NCI-H1092 (cell line): ENCODE measurements around the gene OR2V1.
"Not testable (repeated sequence)": the region's sequence is repeated elsewhere in the genome, so short reads cannot be mapped to it uniquely, and the experiment has no call there.

ENCODE experiments used
- DNase-seq: peaks from one replicate; lab custom pipeline; 2025; lab: John Stamatoyannopoulos, UW

Gene OR2V1, protein sequence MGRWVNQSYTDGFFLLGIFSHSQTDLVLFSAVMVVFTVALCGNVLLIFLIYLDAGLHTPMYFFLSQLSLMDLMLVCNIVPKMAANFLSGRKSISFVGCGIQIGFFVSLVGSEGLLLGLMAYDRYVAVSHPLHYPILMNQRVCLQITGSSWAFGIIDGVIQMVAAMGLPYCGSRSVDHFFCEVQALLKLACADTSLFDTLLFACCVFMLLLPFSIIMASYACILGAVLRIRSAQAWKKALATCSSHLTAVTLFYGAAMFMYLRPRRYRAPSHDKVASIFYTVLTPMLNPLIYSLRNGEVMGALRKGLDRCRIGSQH

DNA sequence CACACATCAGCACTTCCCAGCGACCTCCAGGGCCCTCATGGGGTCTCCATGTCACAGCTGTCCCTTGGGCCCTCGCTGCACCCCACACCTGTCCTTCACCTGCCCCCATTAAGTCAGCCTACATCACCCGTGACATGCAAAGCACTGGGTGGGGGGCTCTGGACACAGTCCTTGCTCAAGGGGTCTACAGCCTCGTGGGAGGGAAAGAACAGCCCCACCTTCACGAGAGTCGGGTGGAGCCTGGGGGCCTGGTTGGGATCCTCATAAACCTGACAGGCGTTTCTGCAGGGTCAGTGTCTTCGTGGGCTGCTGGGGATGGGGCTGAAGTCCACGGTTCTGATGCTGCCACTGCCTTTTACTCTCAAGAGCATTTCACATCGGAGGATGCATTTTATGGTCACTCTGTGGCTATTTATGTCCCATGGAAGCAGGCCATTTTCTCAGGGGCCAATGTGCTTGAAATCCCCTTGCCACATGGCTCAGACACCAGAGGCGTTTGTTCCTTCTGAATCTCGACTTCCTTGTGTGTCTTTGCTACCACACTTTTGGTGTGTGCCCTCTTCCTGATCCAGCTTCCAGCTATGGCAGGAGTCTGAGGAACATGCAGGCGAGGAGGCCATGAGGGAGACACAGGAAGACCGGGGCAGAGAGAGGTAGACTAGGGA is at the start of gene OR2V1:
Gene OR2V1, minus strand, starts transcription at position 338 of the 665 bp plus-strand sequence. CDS start 5,865 bp downstream, outside the sequence.
- no peak for DNase-seq

DNA sequence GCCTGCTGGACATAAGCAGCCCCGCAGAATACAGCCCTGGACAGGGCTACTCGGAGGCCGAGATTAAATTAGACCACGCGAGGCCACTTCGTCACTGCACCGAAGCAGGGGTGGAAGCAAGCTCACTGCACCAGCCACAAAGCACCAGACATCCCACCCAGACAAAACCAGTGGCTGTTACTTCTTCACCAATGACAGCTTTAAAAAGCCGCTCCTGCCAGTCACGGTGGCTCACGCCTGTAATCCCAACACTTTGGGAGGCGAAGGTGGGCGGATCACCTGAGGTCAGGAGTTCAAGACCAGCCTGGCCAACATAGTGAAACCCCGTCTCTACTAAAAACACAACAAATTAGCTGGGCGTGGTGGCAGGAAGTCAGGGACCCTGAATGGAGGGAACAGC is 46.6 kb upstream of the OR2V1 start:
- not testable (repeated sequence) for DNase-seq

DNA sequence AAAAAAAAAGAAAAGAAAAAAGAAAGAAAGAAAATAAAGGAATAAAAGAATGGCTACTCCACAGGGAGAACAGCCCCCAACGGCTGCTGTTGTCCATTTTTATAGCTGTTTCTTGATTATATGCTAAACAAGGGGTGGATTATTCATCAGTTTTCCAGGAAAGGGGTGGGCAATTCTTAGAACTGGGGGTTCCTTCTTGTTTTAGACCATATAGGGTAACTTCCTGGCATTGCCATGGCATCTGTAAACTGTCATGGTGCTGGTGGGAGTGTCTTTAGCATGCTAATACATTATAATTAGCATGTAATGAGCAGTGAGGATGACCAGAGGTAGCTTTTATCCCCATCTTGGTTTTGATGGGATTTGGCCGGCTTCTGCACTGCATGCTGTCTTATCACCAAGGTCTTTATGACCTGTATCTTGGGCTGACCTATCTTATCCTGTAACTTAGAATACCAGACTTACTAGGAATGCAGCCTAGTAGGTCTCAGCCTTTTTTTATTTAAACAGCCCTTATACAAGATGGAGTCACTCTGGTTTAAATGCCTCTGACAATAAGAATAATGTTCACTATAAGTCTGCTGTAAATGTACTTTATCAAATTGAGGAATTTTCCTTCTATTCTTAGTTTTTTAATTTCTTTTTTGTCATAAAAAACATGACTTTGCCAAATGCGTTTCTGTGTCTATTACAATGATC is 45.4 kb upstream of the OR2V1 start:
- DNase-seq: no peak

DNA sequence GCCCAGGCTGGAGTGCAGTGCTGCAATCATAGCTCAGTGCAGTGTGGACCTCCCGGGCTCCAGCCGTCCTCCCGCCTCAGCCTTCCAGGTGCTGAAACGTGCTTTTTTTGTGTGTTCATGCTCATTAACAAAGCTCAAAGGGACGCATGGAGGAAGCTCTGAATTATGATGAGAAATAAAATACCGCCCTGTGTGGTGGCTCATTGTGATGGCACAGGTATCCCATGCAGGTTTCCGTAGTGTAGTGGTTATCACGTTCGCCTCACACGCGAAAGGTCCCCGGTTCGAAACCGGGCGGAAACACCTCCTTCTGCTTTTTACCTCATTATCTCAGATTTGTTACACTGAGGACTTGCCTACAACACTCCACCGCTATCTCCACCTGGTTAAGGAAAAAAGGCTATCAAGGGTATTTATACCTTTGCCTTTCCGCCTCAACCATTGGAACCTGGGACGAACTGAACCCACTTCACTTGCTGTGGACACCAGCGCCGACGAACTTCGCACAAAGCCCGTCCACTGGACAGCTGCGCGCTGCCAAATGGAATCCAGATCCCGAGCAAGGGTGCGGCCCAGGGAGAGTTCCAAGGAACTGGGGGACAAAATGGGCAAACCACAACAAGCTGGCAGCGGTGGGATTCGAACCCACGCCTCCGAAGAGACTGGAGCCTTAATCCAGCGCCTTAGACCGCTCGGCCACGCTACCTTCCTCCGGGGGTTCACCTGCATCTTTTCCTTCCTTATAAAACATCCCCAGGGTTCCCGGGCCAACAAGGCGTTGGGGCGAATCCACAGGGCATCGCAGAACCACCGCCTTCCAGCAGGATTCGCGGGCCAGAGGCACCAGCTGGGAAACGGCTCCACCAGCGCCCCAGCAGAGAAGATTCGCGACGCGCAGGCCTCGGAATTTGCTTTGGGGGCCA is 42.7 kb upstream of the OR2V1 start:
- DNase-seq: no peak

DNA sequence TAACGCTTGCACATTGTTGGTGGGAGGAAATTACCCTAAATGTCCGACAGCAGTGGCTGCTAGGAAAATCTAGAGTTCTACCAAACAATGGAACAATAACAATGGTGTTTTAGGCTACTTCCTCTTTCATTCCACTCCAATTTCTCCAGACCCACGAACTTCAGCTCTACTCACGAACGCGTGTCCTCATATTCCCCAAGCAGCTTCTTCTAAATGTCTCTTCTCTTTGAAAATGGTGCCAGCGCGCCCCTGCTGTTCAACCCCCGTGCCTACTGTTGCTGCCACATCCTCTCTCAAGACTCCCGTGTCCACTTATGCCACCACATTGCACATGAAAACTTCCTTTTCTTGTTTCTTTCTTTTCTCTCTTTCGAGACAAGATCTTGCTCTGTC is 42.1 kb upstream of the OR2V1 start:
- no peak for DNase-seq

DNA sequence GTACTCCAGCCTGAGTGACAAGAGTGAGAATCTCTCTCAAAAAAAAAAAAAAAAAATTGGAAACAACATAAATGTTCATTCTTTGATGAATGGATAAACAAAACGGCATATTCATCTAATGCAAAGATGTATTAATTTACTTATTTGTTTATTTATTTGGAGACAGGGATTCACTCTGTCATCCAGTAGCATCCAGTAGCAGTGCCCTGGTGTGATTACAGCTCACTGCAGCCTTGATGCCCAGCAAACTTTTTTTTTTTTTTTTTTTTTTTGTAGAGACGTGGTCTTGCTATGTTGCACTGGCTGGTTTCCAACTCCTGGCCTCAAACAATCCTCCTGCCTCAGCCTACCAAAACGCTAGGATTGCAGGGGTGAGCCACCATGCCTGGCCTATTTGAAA is 40.8 kb upstream of the OR2V1 start:
- DNase-seq: no peak

DNA sequence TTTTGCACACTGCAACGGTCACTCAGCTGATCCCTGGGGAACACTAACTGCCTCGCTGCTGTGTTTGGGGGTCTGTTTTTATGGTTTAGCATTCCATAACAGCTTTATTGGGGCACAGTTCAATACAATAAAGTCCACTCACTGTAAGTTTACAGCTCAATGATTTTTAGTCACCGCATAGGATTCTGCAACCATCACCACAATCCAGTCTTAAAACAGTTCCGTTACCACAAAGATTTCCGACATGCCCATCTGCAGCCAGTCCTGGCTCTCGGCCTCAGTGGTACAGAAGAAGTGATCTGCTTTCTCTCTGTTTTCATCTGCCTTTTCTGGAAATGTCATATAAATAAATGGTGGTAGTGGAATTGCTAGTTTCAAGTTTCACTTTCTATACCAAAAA is 40.0 kb upstream of the OR2V1 start:
- DNase-seq: no peak

DNA sequence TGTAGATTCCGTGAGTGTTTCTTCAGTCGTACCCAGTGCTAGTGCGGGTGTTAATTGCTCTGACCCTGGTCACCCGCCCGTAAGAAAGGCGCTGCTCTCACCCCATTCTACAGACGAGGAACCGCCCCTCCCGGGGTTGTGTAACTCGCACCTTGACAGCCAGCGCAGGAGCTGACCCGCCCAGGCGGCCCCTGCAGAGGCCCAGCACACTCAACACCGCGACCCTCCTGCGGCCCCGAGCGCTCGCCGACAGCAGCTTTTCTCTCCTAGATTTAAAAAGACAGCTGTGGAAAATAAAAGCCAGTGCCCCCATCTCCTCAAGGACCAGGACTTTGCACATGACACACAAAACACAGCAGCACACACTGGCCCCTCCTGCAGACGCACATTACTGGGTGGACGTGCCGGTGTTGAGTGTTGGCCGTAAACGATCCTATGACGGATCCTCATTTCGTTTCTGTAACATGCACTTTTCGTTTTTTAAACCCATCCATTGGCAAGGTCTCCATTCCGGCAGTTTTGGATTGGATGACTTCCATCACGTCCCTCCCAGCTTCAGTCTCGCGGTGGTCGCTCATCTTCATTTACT is 39.4 kb upstream of the OR2V1 start:
- DNase-seq: no peak

DNA sequence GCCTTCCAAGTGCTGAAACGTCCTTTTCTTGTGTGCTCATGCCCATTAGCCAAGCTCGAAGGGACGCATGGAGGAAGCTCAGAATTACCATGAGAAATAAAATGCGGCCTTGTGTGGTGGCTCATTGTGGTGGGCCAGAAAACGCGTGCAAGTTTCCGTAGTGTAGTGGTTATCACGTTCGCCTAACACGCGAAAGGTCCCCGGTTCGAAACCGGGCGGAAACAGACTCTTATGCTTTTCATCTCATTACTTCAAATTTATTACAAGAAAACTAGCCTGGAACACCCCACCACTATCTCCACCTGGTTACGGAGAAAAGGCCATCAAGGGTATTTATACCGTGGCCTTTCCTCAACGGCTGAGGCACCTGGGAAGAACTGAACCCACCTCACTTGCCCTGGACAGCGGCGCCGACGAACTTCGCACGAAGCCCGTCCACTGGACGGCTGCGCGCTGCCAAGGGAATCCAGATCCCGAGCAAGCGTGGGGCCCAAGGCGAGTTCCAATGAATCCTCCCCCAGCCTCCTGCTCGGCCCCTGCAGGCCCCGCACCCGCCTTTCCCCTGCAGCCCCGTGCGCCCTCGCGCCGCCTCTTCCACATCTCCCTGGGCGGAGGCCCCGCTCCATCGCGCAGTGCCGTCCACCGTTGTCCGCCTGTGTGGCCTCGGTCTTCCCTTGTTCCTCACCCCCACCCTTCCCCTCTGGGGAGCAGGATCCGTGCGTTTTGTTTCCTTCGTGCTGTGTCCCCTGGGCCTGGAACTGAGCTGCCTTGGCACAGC is 38.7 kb upstream of the OR2V1 start:
- DNase-seq: not testable (repeated sequence)

DNA sequence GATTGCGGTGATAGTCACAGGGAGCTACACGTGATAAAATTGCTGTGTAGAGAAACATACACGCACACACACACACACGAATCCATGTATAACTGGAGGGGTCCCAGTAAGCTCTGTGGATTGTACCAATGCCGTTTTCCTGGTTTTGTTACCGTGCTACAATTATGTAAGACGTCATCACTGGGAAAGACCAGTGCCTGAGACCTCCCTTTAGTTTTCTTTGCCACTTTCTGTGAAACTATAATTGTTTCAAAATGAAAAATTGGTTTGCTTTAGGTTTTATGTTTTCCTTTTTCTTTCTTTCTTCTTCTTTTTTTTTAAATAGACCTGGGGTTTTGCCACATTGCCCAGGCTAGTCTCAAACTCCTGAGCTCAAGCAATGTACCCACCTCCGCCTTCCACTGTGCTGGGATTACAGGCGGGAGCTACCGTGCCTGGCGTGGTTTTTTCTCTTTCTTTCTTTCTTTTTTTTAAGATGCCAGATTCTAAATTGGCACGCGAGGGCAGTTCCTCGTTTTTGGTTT is 37.7 kb upstream of the OR2V1 start:
- no peak for DNase-seq

DNA sequence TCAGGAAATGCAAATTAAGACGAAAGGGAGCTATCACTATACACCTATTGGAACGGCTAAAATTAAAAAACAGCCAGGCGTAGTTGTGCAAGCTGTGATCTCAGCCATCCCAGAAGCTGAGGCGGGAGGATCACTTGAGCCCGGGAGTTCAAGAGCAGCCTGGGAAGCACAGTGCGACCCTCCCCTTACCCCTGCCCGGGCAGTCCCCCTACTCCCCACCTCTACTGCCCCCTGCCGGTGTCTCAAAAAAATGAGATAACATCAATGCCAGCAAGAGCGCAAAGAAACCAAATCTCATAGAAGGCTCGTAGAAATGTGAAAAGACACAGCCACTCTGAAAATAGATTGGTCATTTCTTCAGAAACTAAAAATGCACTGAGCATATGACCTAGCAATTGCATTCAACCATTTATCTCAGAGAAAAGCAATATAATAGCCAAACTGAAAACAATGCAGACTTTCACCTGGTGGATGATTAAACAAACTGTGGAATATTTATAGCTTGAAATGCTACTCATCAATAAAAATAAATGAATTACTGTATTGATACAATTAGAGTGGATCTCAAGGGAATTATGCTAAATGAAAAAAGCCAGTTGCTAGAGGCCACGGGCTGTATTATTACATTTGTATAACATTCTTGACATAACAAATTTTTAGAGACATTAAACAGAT is 37.0 kb upstream of the OR2V1 start:
- no peak for DNase-seq

DNA sequence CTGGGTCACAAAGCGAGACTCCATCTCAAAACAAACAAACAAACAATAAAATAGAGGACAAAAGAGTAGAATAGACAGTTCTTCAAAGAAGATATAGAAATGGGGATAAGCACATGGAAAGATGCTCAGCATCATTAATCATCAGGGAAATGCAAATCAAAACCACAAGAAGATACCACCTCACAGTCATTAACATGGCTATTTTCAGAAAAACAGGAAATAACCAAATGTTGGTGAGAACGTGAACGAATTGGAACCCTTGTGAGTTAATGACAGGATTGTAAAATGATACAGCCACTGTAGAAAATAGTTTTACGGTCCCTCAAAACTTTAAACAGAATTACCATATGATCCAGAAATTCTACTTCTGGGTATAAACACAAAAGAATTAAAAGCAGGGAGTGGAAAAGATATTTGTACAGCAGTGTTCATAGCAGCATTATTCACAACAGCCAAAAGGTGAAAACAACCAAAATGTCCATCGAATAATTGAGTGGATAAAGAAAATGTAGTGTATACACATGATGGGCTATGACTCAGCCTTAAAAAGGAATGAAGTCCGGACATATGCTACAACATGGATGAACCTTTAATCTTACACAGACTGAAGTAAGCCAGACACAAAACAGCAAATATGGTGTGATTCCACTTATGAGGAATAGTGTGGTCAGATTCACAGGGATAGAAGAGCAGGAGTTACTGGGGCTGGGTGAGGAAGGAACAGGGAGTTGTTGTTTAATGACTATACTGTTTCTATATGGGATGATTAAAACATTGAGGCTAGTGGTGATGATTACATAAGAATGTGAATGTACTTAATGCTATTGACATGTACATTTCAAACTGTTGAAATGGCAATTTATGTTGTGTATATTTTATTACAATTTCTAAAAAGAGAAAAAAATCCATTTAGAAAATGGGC is 36.1 kb upstream of the OR2V1 start:
- no peak for DNase-seq

DNA sequence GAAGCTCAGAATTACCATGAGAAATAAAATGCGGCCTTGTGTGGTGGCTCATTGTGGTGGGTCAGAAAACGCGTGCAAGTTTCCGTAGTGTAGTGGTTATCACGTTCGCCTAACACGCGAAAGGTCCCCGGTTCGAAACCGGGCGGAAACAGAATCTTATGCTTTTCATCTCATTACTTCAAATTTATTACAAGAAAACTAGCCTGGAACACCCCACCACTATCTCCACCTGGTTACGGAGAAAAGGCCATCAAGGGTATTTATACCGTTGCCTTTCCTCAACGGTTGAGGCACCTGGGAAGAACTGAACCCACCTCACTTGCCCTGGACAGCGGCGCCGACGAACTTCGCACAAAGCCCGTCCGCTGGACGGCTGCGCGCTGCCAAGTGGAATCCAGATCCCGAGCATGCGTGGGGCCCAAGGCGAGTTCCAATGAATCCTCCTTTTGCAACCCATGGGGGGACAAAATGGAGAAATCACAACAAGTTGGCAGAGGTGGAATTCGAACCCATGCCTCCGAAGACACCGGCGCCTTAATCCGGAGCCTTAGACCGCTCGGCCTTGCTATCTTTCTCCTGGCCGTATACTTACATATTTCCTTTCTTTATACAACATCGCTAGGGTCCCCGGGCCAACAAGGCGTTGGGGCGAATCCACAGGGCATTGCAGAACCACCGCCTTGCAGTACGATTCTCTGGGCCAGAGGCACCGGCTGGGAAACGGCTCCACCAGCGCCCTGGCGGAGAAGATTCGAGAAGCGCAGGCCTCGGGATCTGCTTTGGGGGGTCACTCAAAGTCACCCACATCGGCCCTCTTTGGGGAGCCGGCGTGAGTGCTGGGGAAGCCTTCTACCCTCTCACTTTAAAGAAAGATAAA is 33.3 kb upstream of the OR2V1 start:
- DNase-seq: no peak

DNA sequence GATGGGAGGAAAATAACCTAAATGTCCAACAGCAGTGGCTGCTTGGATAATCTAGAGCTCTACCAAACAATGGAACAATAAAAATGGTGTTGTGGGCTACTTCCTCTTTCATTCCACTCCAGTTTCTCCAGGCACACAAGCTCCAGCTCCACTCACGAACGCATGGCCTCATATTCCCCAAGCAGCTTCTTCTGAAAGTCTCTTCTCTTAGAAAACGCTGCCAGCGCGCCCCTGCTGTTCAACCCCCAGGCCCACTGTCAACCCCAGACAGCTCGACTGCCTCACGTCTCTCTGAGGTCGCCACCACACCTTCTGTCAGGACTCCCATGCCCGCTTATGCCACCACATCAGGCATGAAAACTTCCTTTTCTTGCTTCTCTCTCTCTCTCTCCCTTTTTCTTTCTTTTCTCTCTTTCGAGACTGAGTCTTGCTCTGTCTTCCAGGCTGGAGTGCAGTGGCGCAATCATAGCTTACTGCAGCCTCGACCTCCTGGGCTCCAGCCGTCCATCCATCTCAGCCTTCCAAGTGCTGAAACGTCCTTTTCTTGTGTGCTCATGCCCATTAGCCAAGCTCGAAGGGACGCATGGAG is 32.6 kb upstream of the OR2V1 start:
- no peak for DNase-seq

DNA sequence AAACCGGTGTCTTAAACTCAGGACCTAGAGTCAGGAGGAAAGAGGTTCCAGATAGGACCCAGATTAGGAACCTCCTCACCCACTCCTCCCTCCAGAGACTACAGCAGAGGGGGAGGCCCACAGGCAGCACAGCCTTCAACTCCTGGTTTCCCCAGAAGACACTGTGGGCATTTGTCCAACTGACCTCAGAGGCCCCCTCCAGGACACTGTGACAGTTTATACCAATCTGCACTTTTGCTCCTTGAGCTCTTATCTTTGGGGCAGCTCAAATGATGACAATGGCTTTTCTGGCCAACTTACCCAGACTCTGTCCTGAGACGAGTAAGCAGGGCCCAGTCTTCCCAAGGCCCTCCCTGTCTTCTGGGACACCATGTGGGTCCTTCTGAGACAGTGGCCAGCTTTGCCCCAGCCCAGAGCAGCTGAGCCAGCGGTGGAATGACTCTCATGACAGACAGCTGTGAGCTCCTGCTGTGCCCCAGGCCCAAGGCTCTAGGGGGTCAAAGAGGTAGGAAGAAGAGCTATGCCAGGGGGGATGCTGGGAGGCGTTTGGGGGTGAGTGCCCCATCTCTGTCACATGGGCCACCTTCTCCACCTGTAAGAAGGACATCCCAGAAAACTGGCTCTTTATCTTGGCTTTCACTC is 30.7 kb upstream of the OR2V1 start:
- no peak for DNase-seq

DNA sequence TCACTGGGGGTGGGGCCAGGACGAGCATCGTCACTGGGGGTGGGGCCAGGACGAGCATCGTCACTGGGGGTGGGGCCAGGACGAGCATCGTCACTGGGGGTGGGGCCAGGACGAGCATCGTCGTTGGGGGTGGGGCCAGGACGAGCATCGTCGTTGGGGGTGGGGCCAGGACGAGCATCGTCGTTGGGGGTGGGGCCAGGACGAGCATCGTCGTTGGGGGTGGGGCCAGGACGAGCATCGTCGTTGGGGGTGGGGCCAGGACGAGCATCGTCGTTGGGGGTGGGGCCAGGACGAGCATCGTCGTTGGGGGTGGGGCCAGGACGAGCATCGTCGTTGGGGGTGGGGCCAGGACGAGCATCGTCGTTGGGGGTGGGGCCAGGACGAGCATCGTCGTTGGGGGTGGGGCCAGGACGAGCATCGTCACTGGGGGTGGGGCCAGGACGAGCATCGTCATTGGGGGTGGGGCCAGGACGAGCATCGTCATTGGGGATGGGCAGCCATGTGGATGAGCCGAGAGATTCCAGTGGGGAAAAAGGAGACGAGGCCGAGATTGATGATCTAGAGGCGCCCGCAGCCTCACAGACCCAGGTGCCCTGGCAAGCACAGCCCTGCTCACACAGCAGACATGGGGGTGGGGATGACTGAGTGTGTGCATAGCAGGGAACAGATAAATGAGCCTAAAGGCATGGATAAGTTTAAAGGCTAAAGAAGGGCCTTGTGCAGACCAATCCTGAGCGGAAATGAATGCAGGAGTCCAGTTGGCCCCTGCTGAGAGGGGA is 30.0 kb upstream of the OR2V1 start:
- DNase-seq: not testable (repeated sequence)
